GM03348 (cell line): ENCODE data around the gene SV2C.

Experiments used
- DNase-seq: peaks from one replicate; pipeline ENCODE4 v3.0.0; 2012; ENCODE audit warnings: low spot score

Gene SV2C

DNA sequence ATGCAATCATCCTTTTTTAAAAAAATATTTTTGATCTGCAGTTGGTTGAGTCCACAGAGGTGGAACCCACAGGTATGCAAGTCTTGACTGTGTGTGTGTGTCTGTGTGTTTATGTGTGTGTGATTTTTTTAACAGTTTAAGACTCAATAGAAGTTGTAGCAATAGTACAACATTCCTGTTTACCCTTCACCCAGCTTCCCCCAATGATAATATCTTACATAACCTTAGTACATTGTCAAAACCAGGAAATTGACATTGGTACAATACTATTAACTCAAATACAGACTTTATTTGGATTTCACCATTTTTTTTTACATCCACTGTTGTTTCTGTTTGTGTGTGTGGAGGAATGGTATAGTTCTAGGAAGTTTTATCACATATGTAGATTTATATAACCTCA is 81.8 kb downstream of the SV2C start:
- DNase-seq = no peak

- DNase-seq = no peak
Measured at GRCh38 chr5:76165711-76166374, 82.7 kb downstream of the SV2C start.

DNA sequence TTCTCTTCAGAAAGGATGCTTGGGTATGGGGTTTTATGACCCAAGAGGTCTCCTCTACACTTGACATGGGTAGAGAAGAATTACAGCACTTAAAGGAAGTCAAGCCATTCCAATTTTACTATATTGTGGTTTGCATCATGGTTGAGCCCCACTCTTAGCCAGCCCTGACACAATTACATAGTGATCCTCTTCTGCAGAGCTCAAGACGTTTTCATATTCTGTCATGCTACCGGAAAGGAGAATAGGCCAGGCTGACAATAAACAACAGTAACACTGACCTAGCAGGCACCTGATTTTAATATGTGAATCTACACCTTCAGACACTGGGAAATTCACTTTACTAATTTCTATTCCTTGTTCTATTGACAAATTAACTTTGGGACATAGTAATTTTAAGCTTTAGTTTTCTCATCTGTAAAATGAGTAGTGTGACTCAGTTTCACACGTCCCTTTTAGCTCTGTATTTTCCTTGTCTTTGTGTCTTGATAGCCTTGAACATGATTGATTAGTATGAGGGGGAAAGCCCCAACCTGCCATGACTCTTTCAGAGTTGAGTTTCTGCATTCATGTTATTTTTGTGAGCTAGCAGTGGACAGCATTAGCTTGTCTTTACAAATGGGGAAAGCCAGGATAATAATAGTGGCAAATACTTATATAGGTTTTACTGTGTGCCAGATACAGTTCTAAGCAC is 83.8 kb downstream of the SV2C start:
- DNase-seq = no peak

DNA sequence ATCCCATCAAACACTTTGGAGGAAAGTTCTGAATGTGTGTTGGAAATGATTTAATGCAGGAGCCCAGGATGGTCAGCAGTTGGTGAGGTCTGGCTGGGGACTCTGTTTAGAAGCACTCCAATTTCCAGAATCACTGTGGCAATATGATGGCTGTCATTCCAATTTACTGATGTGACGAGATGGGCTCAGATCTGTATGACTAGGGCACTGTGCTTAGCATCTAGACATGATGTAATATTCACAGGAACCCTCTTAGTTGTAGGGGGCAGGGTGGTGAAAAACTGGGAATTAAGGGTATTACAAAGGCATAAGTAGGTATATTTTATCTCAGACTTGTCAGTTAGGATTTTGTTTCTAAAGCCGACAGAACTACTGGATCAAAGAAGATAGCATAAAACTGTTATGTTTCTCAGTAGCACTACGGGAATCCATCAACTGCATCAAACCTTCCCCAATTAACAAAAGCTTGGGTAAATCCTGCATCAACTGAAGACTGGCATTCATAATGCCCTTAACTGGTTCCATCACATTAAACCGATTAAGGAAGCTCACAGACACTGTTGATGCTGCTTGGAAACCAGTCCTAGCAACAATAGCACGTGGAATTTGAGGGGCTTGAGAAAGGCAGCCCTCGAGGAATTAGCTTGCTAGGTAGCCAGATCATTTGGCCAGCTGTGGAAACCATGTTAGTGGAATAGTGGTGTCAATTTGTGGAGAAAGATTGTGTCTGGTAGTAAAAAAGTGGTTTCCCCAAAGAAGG is 86.1 kb downstream of the SV2C start:
- DNase-seq = no peak

- DNase-seq = no peak
Measured at GRCh38 chr5:76174101-76174500, 90.9 kb downstream of the SV2C start.

GRCh38 chr5:76175051-76175666 is 92.0 kb downstream of the SV2C start:
- DNase-seq = peak; percentile 71

GRCh38 chr5:76175821-76176403 is 92.7 kb downstream of the SV2C start:
- no peak for DNase-seq

DNA sequence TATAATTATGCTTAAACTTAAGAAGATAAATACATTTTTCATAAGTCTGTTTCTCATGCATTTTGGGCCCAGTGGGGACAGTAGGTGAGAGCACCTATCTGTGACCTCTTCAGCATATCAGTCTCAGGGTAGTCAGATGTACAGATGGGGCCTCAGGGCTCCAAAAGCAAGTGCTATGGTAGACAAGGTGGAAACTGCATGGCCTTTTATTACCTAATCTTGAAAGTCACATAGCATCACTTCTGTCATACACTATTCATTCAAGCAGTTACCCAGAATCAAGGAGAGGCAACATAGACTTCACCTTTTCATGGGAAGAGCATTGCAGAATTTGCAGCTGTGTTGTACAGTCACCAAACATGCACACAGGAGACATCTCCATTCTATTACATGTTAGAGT is 94.8 kb downstream of the SV2C start:
- no peak for DNase-seq

GRCh38 chr5:76178913-76179312 is 95.7 kb downstream of the SV2C start:
- no peak for DNase-seq

GRCh38 chr5:76180814-76181805 is 97.9 kb downstream of the SV2C start:
- DNase-seq = no peak

DNA sequence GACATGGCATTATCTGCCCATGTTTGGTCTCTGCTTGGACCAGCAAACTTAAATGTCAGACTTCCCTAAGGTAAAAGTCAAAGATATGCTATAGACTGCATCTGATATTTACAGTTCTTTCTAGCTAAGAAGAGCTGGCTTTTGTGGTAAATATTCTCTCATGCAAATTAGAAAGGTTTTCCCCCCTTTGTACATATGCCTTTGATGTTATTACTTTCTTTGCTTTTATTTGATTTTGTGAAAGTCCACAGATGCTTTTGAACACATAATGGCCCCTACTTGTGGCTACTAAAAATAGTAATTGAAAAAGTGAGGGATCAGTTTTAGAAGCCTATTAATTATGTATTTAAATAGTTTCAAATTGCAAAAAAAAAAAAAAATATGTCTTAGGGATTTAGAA is 104.2 kb downstream of the SV2C start:
- DNase-seq = no peak

- DNase-seq = no peak
Measured at GRCh38 chr5:76190356-76190755, 107.2 kb downstream of the SV2C start.

DNA sequence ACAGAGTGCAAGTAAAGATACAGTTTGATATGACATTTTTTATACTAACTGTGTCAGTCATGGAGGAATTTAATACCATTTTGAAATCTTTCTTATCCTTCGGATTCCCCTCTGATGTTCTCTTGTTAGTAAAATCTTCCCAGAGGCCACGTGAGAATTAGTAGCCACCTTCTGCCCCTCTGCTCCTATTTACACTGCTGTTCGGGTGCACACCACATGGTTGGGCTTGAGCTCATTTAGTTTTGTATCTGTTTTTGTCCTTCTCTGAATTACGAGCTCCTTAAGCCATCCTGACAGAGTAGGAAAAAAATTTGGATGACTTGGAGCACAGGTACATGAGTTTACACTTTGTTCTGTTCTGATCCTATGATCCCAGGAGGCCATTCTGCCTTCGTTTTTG is 109.7 kb downstream of the SV2C start:
- no peak for DNase-seq

GRCh38 chr5:76193635-76194034 is 110.5 kb downstream of the SV2C start:
- no peak for DNase-seq

- DNase-seq = no peak
Measured at GRCh38 chr5:76194340-76194739, 111.2 kb downstream of the SV2C start.

GRCh38 chr5:76196457-76196856 is 113.3 kb downstream of the SV2C start:
- no peak for DNase-seq

DNA sequence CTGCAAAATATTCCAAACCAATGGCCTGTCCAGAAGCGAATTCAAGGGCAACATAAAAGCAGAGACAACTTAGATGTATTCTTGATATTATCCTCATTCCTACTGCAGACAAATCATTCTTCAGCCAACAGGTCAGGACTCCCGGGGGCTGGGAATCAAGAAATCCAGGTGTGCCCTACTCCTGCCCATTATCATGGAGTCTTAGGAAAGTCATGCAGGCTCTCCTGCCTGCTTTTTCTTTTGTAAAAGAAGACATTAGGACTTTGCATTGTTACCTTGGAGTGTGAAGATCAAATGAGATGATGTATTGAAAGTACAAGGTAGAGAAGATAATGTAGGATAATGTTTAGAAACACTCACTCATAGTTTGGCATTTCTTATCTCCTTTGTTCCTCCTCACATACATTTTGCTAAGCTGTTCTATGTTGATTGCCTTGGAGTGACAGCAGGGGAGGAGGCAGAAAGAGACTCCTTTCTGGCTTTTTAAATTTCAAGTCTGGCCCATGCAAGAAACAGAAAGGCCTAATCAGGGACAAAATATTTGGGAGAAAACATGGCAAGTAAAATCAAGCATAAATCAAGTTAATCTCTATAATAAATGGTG is 113.8 kb downstream of the SV2C start:
- no peak for DNase-seq

DNA sequence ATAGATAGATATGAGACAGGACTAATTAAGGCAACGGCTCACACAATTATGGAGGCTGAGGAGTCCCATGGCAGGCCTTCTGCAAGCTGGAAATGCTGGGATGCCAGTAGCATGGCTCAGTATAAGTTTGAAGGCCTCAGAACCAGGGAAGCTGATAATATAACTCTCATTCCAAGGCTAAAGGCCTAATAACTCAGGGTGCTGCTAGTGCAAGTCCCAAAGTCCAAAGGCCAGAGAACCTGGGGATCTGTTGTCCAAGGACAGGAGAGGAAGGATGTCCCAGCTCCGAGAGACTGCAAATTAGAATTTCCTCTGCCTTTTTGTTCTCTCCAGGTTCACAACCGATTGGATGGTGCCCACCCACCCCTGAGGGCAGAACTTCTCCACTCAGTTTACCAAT is 114.5 kb downstream of the SV2C start:
- no peak for DNase-seq

DNA sequence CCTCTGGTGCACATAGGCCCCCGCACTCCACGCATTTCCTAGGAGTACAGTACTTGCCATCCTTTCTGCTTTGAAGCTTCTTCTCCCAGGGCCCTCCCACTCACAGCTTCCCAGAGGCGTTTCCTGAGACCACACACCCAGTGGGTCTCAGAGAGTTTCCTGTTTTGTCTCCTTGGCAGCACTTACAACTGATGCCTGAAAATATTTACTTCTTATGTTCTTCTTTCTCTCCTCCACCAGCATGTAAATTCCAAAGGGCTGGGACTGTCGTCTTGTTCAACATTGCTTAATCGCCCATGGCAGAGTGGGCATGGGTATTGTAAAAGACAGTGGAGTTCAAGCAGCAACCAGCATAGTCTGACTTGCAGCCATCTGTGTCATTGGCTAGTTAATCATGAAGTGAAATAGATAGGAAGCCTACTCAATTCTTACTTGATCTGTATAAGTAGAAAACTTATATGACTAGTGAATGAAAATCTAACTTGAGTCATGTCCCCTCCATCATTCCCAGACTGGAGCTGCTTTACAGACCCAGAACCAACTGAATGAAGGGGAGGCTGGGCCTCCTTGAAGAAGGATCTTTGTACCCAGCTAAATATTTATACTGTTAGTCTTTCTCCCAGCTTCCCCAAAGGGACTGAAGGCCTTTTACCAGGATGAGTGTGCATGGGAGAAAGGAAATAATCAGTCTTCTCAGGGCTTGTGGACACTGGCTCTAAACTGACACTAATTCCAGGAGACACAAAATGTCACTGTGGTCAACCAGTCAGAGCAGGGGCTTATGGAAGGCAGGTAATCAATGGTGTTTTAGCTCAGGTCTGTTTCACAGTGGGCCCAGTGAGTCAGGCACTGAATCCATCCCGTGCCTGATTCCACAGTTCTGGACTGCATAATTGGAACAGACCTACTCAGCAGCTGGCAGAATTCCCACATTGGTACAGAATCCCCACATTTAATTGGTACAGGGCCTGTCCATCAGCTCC is 116.4 kb downstream of the SV2C start:
- DNase-seq = no peak

GRCh38 chr5:76202182-76202581 is 119.0 kb downstream of the SV2C start:
- no peak for DNase-seq
